AG04450 (cell line): ENCODE data around the gene DENND1C. TPM values are rescaled to one million over a fixed set of nuclear protein-coding genes. Genes with fewer than 3 reads are reported as not detected.

Experiments used
- CTCF ChIA-PET: fragments of 300-600, 350-600 bp; formaldehyde crosslinking; extraction: SDS; loops from one replicate; lab custom pipeline; 2022; ENCODE audit warnings: antibody characterized with exemption, inconsistent platforms; lab: Charles Lee
- POLR2A ChIA-PET: fragments of 350-600 bp; formaldehyde crosslinking; extraction: SDS; loops from one replicate; lab custom pipeline; 2021; ENCODE audit warnings: antibody characterized with exemption, inconsistent platforms; lab: Yijun Ruan, JAX
- DNase-seq: peaks from one replicate; pipeline ENCODE4 v3.0.0-alpha.2; 2011; ENCODE audit warnings: low read depth, low spot score
- H3K27ac ChIP-seq: one replicate; pipeline ENCODE4 v1.5.1; 2012; ENCODE audit warnings: low read depth, low read length, control low read depth
- H3K27me3 ChIP-seq: one replicate; pipeline ENCODE4 v1.6.0; 2012; ENCODE audit warnings: low read length; ENCODE audit not compliant: control insufficient read depth, insufficient read depth
- H3K4me3 ChIP-seq: 2 replicates; pipeline ENCODE4 v1.5.1; 2011; ENCODE audit warnings: mild to moderate bottlenecking, low read depth, low read length, control low read depth
- H3K9me3 ChIP-seq: 2 replicates; pipeline ENCODE4 v1.5.1; 2012; ENCODE audit warnings: low read length; ENCODE audit not compliant: control insufficient read depth, insufficient read depth
- polyA plus RNA-seq: library from polyadenylated mRNA; depleted of rRNA; stranded (reverse); fragments of >200 nt; gene quantifications from 2 replicates; pipeline ENCODE4 v1.2.3, GENCODE V29; 2011
- TF ChIP-seq, protein P1 (sequence below): IDR thresholded peaks from 2 replicates; pipeline ENCODE4 v1.5.1; 2011; ENCODE audit warnings: low read depth, low read length, control low read depth, inconsistent platforms

DENND1C gene
- polyA plus RNA-seq, 1 experiment, result not detected

- POLR2A ChIA-PET, result no interaction called here
- peaks cover 6% of the 10 kb centered on the region for H3K27me3 ChIP-seq
Measured at GRCh38 chr19:6478815-6479214, 2.8 kb downstream of the DENND1C start.

DNA sequence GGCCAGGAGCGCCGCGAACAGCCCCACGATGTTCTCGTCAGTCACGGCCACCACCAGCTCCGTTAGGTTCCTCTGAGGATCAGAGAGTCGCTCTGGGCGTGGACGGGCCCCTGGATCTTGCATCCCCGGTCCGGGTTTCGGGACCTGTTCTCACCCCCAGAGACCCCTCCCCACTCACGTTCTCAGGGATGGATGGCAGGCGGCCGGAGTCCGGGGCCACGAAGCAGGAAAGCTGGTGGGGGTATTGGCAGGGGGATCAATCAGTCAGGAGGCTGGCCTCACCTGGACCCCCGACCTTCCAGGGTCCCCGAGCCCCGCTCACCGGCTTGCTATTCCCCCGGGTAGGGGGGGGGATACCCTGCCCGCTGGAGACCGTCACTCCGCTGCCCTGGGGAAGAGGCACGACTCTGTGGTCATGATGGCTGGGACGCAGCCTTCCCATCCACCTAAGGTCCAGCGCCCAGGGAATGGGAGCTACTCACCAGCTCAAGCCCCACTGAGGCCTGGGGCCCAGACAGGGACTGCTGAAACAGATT is 4.6 kb downstream of the DENND1C start:
- Histone ChIP-seq H3K27ac (no peak overlapping the region), H3K27me3 (peaks cover 6% of the 10 kb centered on the region), H3K9me3 (peaks cover 23% of the 10 kb centered on the region), H3K4me3 (no peak overlapping the region)
- DNase-seq, result no peak
- TF ChIP-seq, protein P1, sequence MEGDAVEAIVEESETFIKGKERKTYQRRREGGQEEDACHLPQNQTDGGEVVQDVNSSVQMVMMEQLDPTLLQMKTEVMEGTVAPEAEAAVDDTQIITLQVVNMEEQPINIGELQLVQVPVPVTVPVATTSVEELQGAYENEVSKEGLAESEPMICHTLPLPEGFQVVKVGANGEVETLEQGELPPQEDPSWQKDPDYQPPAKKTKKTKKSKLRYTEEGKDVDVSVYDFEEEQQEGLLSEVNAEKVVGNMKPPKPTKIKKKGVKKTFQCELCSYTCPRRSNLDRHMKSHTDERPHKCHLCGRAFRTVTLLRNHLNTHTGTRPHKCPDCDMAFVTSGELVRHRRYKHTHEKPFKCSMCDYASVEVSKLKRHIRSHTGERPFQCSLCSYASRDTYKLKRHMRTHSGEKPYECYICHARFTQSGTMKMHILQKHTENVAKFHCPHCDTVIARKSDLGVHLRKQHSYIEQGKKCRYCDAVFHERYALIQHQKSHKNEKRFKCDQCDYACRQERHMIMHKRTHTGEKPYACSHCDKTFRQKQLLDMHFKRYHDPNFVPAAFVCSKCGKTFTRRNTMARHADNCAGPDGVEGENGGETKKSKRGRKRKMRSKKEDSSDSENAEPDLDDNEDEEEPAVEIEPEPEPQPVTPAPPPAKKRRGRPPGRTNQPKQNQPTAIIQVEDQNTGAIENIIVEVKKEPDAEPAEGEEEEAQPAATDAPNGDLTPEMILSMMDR, result no peak
- CTCF ChIA-PET, result no interaction called here
- POLR2A ChIA-PET, result no interaction called here

More at GRCh38 chr19:6478815-6479214, 2.8 kb downstream of the DENND1C start:
- H3K27ac ChIP-seq, result no peak overlapping the region
- TF ChIP-seq, protein P1, result no peak
- H3K9me3 ChIP-seq, result peaks cover 23% of the 10 kb centered on the region
- no peak overlapping the region for H3K4me3 ChIP-seq
- CTCF ChIA-PET, result no interaction called here
- DNase-seq, result no peak

- Histone ChIP-seq H3K27me3 (peaks cover 6% of the 10 kb centered on the region), H3K9me3 (peaks cover 23% of the 10 kb centered on the region), H3K27ac (no peak overlapping the region), H3K4me3 (no peak overlapping the region)
- no peak for DNase-seq
- ChIA-PET POLR2A (interaction anchor here (1.0 kb wide), 1 partner anchor 52 kb away, joined by 3 read pairs; the partner anchor contains the start of gene KHSRP), CTCF (no interaction called here)
- TF ChIP-seq, protein P1, result no peak
Measured at GRCh38 chr19:6476155-6476895, 5.3 kb downstream of the DENND1C start.

- peaks cover 23% of the 10 kb centered on the region for H3K9me3 ChIP-seq
- ChIA-PET CTCF (no interaction called here), POLR2A (interaction anchor here (1.0 kb wide), 1 partner anchor 51 kb away, joined by 3 read pairs; the partner anchor contains the start of gene KHSRP)
- TF ChIP-seq, protein P1, result no peak
- H3K4me3 ChIP-seq, result no peak overlapping the region
- no peak overlapping the region for H3K27ac ChIP-seq
- peaks cover 6% of the 10 kb centered on the region for H3K27me3 ChIP-seq
- DNase-seq, result no peak
Measured at GRCh38 chr19:6475321-6476108, 6.1 kb downstream of the DENND1C start.
